Upper lobe of left lung (tissue), 6 donors: ENCODE data around the gene C2orf76. TPM values are rescaled to one million over a fixed set of nuclear protein-coding genes. Genes with fewer than 3 reads are reported as not detected.

Experiments used
- ATAC-seq, 2 donors: fragments of 200-7000 bp; cut with Tn5 transposase; one replicate each; pipeline ENCODE4 v1.9.1; 2022; ENCODE audit warnings: mild to moderate bottlenecking in 2 of 2, moderate library complexity in 2 of 2; ENCODE audit not compliant: low FRiP score in 2 of 2
- DNase-seq, 2 donors: peaks; one replicate each; pipeline ENCODE4 v3.0.0-alpha.2; 2019 to 2020
- H3K27ac ChIP-seq, 4 donors: fragments of 200-600 bp; sonication (generic); one replicate each; pipeline ENCODE4 v1.5.1; 2016 to 2019
- H3K27me3 ChIP-seq, 4 donors: fragments of 200-600 bp; sonication (generic); one replicate each; pipeline ENCODE4 v1.5.1; 2017 to 2019
- H3K36me3 ChIP-seq, 4 donors: fragments of 200-600 bp; sonication (generic); one replicate each; pipeline ENCODE4 v1.5.1; 2016 to 2019
- H3K4me1 ChIP-seq, 4 donors: fragments of 200-600 bp; sonication (generic); one replicate each; pipeline ENCODE4 v1.5.1; 2018 to 2019
- H3K4me3 ChIP-seq, 4 donors: fragments of 200-600 bp; sonication (generic); one replicate each; pipeline ENCODE4 v1.5.1; 2017 to 2019; ENCODE audit warnings: mild to moderate bottlenecking in 2 of 4, moderate library complexity in 1 of 4
- H3K9me3 ChIP-seq, 4 donors: fragments of 200-600 bp; sonication (generic); one replicate each; pipeline ENCODE4 v1.5.1; 2018 to 2019
- EP300 ChIP-seq, 4 donors: sonication (generic); formaldehyde crosslinking; IDR thresholded peaks; one replicate each; pipeline ENCODE4 v1.5.1; 2017; ENCODE audit warnings: antibody characterized with exemption in 4 of 4, control low read depth in 2 of 4
- POLR2A ChIP-seq, 4 donors: fragments of 450-650 bp; IDR thresholded peaks; one replicate each; pipeline ENCODE4 v1.5.1; 2016 to 2017; ENCODE audit warnings: antibody characterized with exemption in 4 of 4, mild to moderate bottlenecking in 2 of 4
- POLR2AphosphoS5 ChIP-seq, 2 donors: sonication (generic); formaldehyde crosslinking; IDR thresholded peaks; one replicate each; pipeline ENCODE4 v1.5.1; 2017; ENCODE audit warnings: antibody characterized with exemption in 2 of 2
- WGBS, 2 donors: methylation state at CpG; one replicate each; pipeline ENCODE4 v1.1.5; 2017 to 2018; 5-methylcytosine and 5-hydroxymethylcytosine counted together
- total RNA-seq, 6 donors: library from RNA; depleted of rRNA in 4 of 6; stranded (reverse); fragments of >200 nt in 4 of 6; gene quantifications; one replicate each; pipeline versions ENCODE4 v1.1.0 to v1.2.1, GENCODE V29; 2016 to 2021
- TF ChIP-seq, protein P1 (sequence below), 6 experiments: fragments of 450-650 bp in 4 of 6; fragments of 200-600 bp in 2 of 6; sonication (generic) in 2 of 6; IDR thresholded peaks; one replicate each; pipeline ENCODE4 v1.5.1; 2016 to 2019; ENCODE audit warnings: antibody characterized with exemption in 6 of 6
- donor health status: DM: no; HTN: no; CAD: no; lungs with moderate emphysema.
- donor health status: DM: no; HTN: yes; CAD: no; lungs with severe emphysema.

The C2orf76 gene
- total RNA-seq, 6 donors from 2014 or later, result 3.3 to 14.7 (median 6.2) TPM; not detected in 1

DNA sequence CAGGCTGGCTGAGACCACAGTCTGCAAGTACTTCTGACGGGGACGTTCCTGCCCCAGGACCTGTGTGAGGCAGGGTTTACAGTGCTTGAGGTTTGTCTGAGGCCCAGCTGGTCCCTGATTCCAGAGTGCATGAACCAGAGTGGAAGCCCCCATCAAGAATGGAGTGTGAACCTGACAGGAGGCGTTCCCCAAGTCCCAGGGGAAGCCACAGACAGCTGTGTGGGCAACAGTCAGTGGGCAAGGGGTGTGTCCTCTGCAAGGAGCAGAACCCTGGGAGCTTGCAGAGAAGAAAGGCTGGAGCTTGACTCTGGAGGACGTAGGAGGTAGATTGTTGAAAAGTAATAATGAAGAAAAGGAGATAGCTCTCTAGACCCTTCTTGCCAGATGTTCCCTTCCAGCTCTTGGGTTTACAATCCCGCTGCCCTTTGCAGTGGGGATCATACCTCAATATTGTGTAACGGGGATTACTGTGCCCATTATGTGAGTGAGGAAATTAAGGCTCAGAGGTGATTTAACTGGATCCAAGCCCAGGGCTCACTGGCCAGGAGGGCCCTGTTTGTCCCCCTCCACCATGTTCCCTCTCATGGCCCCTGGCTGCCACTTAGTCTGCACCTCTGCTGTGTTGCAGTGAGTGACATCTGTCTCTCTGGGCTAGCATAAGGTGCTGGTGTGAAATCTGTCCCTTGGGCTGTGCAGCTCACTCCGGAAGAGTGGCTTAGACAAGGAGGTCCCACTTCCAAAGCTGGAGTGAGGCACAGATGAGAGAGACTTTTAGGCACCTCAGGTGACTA, 6.3 kb upstream of the C2orf76 start:
- no peak overlapping the region for H3K27ac ChIP-seq
- H3K36me3 ChIP-seq, result peaks cover 32 to 62% (median 54%) of the 10 kb centered on the region in 4 donors
- TF ChIP-seq, protein P1, sequence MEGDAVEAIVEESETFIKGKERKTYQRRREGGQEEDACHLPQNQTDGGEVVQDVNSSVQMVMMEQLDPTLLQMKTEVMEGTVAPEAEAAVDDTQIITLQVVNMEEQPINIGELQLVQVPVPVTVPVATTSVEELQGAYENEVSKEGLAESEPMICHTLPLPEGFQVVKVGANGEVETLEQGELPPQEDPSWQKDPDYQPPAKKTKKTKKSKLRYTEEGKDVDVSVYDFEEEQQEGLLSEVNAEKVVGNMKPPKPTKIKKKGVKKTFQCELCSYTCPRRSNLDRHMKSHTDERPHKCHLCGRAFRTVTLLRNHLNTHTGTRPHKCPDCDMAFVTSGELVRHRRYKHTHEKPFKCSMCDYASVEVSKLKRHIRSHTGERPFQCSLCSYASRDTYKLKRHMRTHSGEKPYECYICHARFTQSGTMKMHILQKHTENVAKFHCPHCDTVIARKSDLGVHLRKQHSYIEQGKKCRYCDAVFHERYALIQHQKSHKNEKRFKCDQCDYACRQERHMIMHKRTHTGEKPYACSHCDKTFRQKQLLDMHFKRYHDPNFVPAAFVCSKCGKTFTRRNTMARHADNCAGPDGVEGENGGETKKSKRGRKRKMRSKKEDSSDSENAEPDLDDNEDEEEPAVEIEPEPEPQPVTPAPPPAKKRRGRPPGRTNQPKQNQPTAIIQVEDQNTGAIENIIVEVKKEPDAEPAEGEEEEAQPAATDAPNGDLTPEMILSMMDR (IDR thresholded peaks at IDR 0.05), result no peak
- TF ChIP-seq POLR2A (IDR thresholded peaks at IDR 0.05) (no peak), EP300 (IDR thresholded peaks at IDR 0.05) (no peak), POLR2AphosphoS5 (IDR thresholded peaks at IDR 0.05) (no peak)
- 89 to 97% methylated on average over 4 to 7 of the region's 7 CpGs for WGBS, 2 donors
- H3K27me3 ChIP-seq, result no peaks in the 10 kb centered on the region
- peaks cover 0 to 10% (median 3%) of the 10 kb centered on the region in 4 donors for H3K9me3 ChIP-seq
- DNase-seq (no peak), ATAC-seq (peak in 1 of 2 donors; percentile 32)
- peaks cover 3 to 18% (median 13%) of the 10 kb centered on the region in 4 donors for H3K4me1 ChIP-seq
- no peak overlapping the region for H3K4me3 ChIP-seq

DNA sequence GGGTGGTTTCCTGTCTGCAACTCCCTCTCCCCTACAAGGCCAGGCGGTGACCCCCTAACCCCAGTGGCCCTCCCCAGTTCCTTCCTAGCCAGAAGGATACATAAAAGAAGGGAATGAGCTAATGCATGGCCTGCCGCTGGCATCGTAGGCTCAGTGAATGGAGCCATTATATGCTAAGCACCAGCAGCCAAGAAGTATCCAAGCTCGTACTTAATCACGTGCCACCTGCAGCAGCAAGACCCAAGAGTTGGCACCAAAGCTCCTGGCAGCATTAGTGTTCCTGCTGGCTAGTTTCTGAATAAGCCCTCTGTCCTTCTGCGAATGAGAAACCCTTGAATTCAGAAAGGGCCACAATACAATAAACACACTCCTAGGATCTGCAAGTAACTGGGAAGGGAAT, 4.5 kb upstream of the C2orf76 start:
- Histone ChIP-seq H3K9me3 (peaks cover 0 to 10% (median 3%) of the 10 kb centered on the region in 4 donors), H3K27ac (no peak overlapping the region), H3K4me3 (no peak overlapping the region), H3K4me1 (peaks cover 6 to 26% (median 17%) of the 10 kb centered on the region in 4 donors), H3K36me3 (peaks cover 32 to 62% (median 54%) of the 10 kb centered on the region in 4 donors), H3K27me3 (no peaks in the 10 kb centered on the region)
- TF ChIP-seq, protein P1 (IDR thresholded peaks at IDR 0.05), result no peak
- TF ChIP-seq POLR2AphosphoS5 (IDR thresholded peaks at IDR 0.05) (no peak), EP300 (IDR thresholded peaks at IDR 0.05) (no peak), POLR2A (IDR thresholded peaks at IDR 0.05) (no peak)
- DNase-seq (no peak), ATAC-seq (no peak)
- 92 to 94% methylated on average over 2 to 6 of the region's 6 CpGs for WGBS, 2 donors

DNA sequence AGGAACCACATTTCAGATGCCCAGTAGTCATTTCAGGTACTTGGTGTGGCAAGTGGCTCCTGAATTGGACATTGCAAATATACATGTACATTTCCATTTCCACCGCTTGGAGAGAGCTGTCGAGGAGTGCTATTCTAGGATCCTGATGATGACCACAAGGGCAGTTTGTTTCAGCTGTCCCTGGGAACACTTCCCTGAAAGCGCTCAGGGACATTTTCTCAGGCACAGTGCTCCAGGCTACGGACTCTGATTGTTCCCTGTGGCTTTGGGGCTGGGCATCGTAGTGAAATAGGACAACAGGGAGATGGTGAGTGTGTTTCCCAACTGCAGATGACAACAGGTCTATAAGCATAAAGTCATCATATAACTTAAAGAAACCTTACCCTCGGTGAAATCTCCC, 3.2 kb upstream of the C2orf76 start:
- Histone ChIP-seq H3K9me3 (peaks cover 0 to 10% (median 3%) of the 10 kb centered on the region in 4 donors), H3K27me3 (no peaks in the 10 kb centered on the region), H3K27ac (no peak overlapping the region), H3K4me1 (peaks cover 17 to 38% (median 26%) of the 10 kb centered on the region in 4 donors), H3K36me3 (peaks cover 32 to 62% (median 54%) of the 10 kb centered on the region in 4 donors), H3K4me3 (no peak overlapping the region)
- DNase-seq (no peak), ATAC-seq (no peak)
- 79 to 84% methylated on average over 6 of the region's 6 CpGs for WGBS, 2 donors
- no peak for TF ChIP-seq POLR2A (IDR thresholded peaks at IDR 0.05)
- TF ChIP-seq POLR2AphosphoS5 (IDR thresholded peaks at IDR 0.05), result no peak
- TF ChIP-seq, protein P1 (IDR thresholded peaks at IDR 0.05), result no peak
- no peak for TF ChIP-seq EP300 (IDR thresholded peaks at IDR 0.05)

DNA sequence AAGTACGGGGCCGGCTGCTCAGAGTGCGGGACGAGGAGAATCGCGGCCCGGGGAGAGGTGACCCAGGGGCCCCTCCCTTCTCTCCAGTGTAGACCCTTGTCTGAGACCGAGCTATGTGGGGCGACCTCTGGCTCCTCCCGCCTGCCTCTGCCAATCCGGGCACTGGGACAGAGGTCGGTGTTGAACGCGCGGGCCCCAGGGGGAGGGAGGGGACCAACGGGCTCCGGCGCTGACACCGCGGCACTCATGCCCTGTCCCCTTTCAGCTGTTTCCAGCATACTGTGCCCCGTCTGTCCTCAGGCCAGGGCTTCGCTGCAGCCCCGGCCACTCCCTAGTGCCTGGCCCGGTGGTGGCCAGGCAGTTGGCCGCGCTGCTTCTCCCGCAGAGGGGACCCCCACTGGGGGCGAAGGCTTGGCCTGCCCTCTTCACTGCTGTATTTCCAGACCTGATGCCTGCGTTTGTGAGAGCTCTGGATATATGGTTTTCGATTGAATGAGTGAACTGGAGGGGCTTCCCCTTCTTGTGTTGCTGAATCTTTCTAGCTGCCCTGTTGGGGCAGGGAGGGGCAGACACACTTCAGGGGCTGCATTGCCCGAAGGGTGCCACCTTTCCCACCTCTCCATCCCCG, 952 bp upstream of the C2orf76 start:
- H3K4me3 ChIP-seq, result peak overlapping the region; percentile 39 to 80 (median 68)
- DNase-seq (peak; percentile 80 to 87), ATAC-seq (peak; percentile 53 to 73)
- H3K27ac ChIP-seq, result peak overlapping the region; percentile 76 to 93 (median 86)
- no peaks in the 10 kb centered on the region for H3K27me3 ChIP-seq
- no peaks in the 10 kb centered on the region for H3K9me3 ChIP-seq
- WGBS, 2 donors, result 7% methylated on average over 13 to 30 of the region's 32 CpGs
- H3K4me1 ChIP-seq, result peaks cover 19 to 38% (median 27%) of the 10 kb centered on the region in 4 donors
- H3K36me3 ChIP-seq, result peaks cover 23 to 42% (median 37%) of the 10 kb centered on the region in 4 donors
- TF ChIP-seq POLR2AphosphoS5 (IDR thresholded peaks at IDR 0.05), result no peak
- TF ChIP-seq EP300 (IDR thresholded peaks at IDR 0.05), result no peak
- TF ChIP-seq POLR2A (IDR thresholded peaks at IDR 0.05), result no peak

DNA sequence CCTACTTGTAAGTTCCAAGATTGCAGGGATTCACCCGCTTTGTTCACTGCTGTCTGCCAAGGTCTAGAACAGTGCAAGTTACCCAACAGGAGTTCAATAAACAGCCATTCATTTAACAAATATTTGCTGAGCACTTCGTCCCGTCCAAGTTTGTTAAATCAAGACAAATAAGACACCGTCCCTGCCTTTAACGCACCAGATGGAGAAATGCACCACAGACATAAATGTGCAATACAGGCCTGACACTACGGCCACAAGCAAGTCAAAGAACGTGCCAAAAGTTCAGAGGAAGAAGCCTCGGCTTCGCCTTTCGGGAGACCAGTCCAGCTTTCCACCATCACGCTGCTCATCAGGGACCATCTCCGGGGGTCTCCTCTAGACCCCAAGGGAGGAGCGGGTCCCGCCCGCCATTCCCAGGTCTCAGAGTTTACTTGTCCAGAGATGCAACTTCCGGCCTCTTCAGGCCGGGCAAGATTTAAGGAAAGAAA, 429 bp downstream of the C2orf76 start:
- no peak for TF ChIP-seq POLR2A (IDR thresholded peaks at IDR 0.05)
- TF ChIP-seq, protein P1 (IDR thresholded peaks at IDR 0.05), result no peak
- no peak for TF ChIP-seq POLR2AphosphoS5 (IDR thresholded peaks at IDR 0.05)
- DNase-seq, result no peak
- Histone ChIP-seq H3K36me3 (peaks cover 12 to 28% (median 23%) of the 10 kb centered on the region in 4 donors), H3K27me3 (no peaks in the 10 kb centered on the region), H3K27ac (peak overlapping the region; percentile 76 to 93 (median 86)), H3K9me3 (no peaks in the 10 kb centered on the region), H3K4me1 (peaks cover 19 to 38% (median 27%) of the 10 kb centered on the region in 4 donors), H3K4me3 (peak overlapping the region; percentile 49 to 80 (median 68))
- 2 to 6% methylated on average over 7 to 17 of the region's 17 CpGs for WGBS, 2 donors
- ATAC-seq, result peak in 1 of 2 donors; percentile 25
